Esophagus muscularis mucosa (tissue), 4 donors: ENCODE data around the gene GABRA4. TPM values are rescaled to one million over a fixed set of nuclear protein-coding genes. Genes with fewer than 3 reads are reported as not detected.

ENCODE experiments used
- DNase-seq: peaks from one replicate; pipeline ENCODE4 v3.0.0-alpha.2; 2017; ENCODE audit errors: extremely low spot score
- H3K27ac ChIP-seq, 4 donors: fragments of 200-600 bp; sonication (generic); replicated peaks in 1 of 4; 1 replicate in 3 of 4; 2 replicates in 1 of 4; pipeline ENCODE4 v1.5.1; 2016 to 2019; ENCODE audit warnings: mild to moderate bottlenecking in 1 of 4
- H3K27me3 ChIP-seq, 4 donors: fragments of 200-600 bp; sonication (generic); one replicate each; pipeline versions ENCODE4 v1.5.1 to v1.6.0; 2016 to 2019
- H3K36me3 ChIP-seq, 4 donors: fragments of 200-600 bp; sonication (generic); one replicate each; pipeline ENCODE4 v1.5.1; 2016 to 2019
- H3K4me1 ChIP-seq, 4 donors: fragments of 200-600 bp; sonication (generic); one replicate each; pipeline ENCODE4 v1.5.1; 2016 to 2019
- H3K4me3 ChIP-seq, 4 donors: fragments of 200-600 bp; sonication (generic); 1 replicate in 2 of 4; 2 replicates in 2 of 4; pipeline ENCODE4 v1.5.1; 2016 to 2019; ENCODE audit warnings: mild to moderate bottlenecking in 4 of 4, moderate library complexity in 1 of 4
- H3K9me3 ChIP-seq, 4 donors: fragments of 200-600 bp; sonication (generic); 1 replicate in 3 of 4; 2 replicates in 1 of 4; pipeline ENCODE4 v1.5.1; 2016 to 2019
- EP300 ChIP-seq: sonication (generic); formaldehyde crosslinking; IDR thresholded peaks from one replicate; pipeline ENCODE4 v1.6.1; 2017; ENCODE audit warnings: antibody characterized with exemption
- POLR2A ChIP-seq: fragments of 450-650 bp; IDR thresholded peaks from one replicate; pipeline ENCODE4 v1.6.1; 2017; ENCODE audit warnings: antibody characterized with exemption, moderate library complexity, mild to moderate bottlenecking, low read depth
- POLR2AphosphoS5 ChIP-seq, 2 donors: sonication (generic); formaldehyde crosslinking; IDR thresholded peaks; one replicate each; pipeline ENCODE4 v1.6.1; 2017; ENCODE audit warnings: antibody characterized with exemption in 2 of 2
- WGBS: methylation state at CpG from one replicate; pipeline ENCODE4 v1.1.5; 2018; 5-methylcytosine and 5-hydroxymethylcytosine counted together
- intact Hi-C: fragments of 100-400 bp; cut with DNase I; formaldehyde crosslinking; loops from one replicate; pipeline ENCODE4 v1.15.1; 2023
- total RNA-seq, 4 donors: library from RNA; depleted of rRNA; stranded (reverse); fragments of >200 nt; gene quantifications; one replicate each; pipeline versions ENCODE4 v1.1.0 to v1.2.1, GENCODE V29; 2016
- TF ChIP-seq, protein P1 (sequence below), 3 experiments: fragments of 200-600 bp in 2 of 3; fragments of 450-650 bp in 1 of 3; sonication (generic) in 2 of 3; IDR thresholded peaks; one replicate each; pipeline ENCODE4 v1.5.1; 2017 to 2019; ENCODE audit warnings: antibody characterized with exemption in 3 of 3, mild to moderate bottlenecking in 2 of 3, moderate library complexity in 1 of 3

Gene GABRA4
- total RNA-seq, 4 donors from 2014 or later = under 0.01 TPM; not detected in 2

DNA sequence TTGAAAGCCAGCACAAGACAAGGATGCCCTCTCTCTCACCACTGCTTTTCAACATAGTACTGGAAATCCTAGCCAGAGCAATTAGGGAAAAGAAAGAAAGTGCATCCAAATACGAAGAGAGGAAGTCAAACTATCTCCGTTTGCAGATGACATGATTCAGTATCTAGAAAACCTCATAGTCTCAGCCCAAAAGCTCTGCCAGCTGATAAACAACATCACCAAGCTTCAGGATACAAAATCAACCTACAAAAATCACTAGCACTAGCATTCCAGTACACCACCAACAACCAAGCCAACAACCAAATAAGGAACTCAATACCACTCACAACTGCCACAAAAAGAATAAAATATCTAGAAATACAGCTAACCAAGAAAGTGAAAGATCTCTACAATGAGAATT lies 123.0 kb downstream of the GABRA4 start:
- TF ChIP-seq POLR2A (no peak), POLR2AphosphoS5 (IDR thresholded peaks at IDR 0.05) (no peak), EP300 (no peak)
- TF ChIP-seq, protein P1, sequence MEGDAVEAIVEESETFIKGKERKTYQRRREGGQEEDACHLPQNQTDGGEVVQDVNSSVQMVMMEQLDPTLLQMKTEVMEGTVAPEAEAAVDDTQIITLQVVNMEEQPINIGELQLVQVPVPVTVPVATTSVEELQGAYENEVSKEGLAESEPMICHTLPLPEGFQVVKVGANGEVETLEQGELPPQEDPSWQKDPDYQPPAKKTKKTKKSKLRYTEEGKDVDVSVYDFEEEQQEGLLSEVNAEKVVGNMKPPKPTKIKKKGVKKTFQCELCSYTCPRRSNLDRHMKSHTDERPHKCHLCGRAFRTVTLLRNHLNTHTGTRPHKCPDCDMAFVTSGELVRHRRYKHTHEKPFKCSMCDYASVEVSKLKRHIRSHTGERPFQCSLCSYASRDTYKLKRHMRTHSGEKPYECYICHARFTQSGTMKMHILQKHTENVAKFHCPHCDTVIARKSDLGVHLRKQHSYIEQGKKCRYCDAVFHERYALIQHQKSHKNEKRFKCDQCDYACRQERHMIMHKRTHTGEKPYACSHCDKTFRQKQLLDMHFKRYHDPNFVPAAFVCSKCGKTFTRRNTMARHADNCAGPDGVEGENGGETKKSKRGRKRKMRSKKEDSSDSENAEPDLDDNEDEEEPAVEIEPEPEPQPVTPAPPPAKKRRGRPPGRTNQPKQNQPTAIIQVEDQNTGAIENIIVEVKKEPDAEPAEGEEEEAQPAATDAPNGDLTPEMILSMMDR (IDR thresholded peaks at IDR 0.05) = no peak
- Histone ChIP-seq H3K9me3 (peaks cover 0 to 5% (median 2%) of the 10 kb centered on the region in 4 donors), H3K27me3 (no peaks in the 10 kb centered on the region), H3K27ac (no peak overlapping the region), H3K4me1 (no peaks in the 10 kb centered on the region), H3K4me3 (no peak overlapping the region), H3K36me3 (no peaks in the 10 kb centered on the region)
- no peak for DNase-seq
- intact Hi-C loops = no loop called here
- 79% methylated on average over 2 of the region's 2 CpGs for whole genome bisulfite sequencing

Other genes starting within 250 kb of the GABRA4 start
- gene COX7B2, start 84.3 kb downstream of the GABRA4 start, total RNA-seq = not detected
- under 1 TPM in 1 of 4 donors, not detected in 3; 0.13 TPM for gene GABRB1, start 38.0 kb upstream of the GABRA4 start, total RNA-seq